ENCODE data around the gene FN1. TPM values are rescaled to one million over a fixed set of nuclear protein-coding genes. Genes with fewer than 3 reads are reported as not detected.
A peak's percentile ranks its signal among the peaks of the same experiment; 100 is the strongest.

FN1 gene
- total RNA-seq, 4 donors from 2014 or later = 169 to 686 (median 215) TPM

DNA sequence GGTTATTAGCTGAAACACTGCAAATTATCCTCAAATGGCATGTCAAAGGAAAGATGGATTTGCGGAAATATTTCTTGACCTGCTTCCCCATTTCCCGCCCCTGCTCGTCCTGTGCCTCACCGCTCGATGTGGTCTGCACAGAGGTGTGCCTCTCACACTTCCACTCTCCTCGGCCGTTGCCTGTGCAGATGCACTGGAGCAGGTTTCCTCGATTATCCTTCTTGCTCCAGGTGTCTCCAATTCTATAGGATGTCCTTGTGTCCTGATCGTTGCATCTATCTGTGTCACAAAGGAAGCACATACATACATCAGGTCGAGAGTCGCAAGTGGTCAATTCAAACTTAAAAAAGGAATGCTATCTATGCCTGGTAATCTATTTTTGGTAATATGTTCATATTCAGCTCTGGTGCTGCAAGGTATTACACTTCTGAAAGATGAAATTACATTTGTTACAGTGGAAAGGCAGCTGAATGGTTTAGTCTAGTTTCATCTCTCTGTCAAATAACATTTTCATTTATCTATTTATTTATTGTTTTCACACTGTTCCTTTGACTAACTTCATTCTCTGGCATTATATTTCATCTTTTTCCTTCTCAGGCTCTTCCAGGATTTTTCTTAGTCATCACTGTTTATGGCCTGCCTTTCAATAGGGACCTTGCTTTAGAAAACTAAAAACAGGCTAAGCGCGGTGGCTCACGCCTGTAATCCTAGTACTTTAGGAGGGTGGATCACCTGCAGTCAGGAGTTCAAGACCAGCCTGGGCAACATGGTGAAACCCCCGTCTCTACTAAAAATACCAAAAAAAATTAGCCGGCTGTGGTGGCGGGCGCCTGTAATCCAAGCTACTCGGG is 7.6 kb downstream of the FN1 start:
- WGBS, 2 donors (ENCODE audit: low coverage in 1 of 2) = 90 to 96% methylated on average over 13 to 19 of the region's 19 CpGs
- H3K27ac ChIP-seq = peak overlapping the region in 1 of 4 donors; percentile 9
- peaks cover 0 to 7% (median 3%) of the 10 kb centered on the region in 4 donors for H3K36me3 ChIP-seq
- H3K9me3 ChIP-seq = no peaks in the 10 kb centered on the region
- DNase-seq = no peak
- no peaks in the 10 kb centered on the region for H3K27me3 ChIP-seq
- H3K4me1 ChIP-seq = no peaks in the 10 kb centered on the region
- intact Hi-C loops (cut with DNase I; ENCODE audit: low total_unique reads) = no loop called here
- in situ Hi-C loops (cut with MboI; ENCODE audit: low pct_ligation_motif_present in 1 of 4, low pct_unique_long_range_greater_than_20kb in 1 of 4, low sequenced_read_pairs in 3 of 4) = no loop called here
- H3K4me3 ChIP-seq = no peak overlapping the region
- no peak for TF ChIP-seq EP300 (IDR thresholded peaks at IDR 0.05; ENCODE audit: low read depth)
- TF ChIP-seq, protein P1, sequence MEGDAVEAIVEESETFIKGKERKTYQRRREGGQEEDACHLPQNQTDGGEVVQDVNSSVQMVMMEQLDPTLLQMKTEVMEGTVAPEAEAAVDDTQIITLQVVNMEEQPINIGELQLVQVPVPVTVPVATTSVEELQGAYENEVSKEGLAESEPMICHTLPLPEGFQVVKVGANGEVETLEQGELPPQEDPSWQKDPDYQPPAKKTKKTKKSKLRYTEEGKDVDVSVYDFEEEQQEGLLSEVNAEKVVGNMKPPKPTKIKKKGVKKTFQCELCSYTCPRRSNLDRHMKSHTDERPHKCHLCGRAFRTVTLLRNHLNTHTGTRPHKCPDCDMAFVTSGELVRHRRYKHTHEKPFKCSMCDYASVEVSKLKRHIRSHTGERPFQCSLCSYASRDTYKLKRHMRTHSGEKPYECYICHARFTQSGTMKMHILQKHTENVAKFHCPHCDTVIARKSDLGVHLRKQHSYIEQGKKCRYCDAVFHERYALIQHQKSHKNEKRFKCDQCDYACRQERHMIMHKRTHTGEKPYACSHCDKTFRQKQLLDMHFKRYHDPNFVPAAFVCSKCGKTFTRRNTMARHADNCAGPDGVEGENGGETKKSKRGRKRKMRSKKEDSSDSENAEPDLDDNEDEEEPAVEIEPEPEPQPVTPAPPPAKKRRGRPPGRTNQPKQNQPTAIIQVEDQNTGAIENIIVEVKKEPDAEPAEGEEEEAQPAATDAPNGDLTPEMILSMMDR (IDR thresholded peaks at IDR 0.05) = no peak

GRCh38 chr2:215427585-215427984 is 8.3 kb downstream of the FN1 start:
- no peaks in the 10 kb centered on the region for H3K9me3 ChIP-seq
- in situ Hi-C loops (cut with MboI; ENCODE audit: low pct_ligation_motif_present in 1 of 4, low pct_unique_long_range_greater_than_20kb in 1 of 4, low sequenced_read_pairs in 3 of 4) = no loop called here
- intact Hi-C loops (cut with DNase I; ENCODE audit: low total_unique reads) = no loop called here
- no peak overlapping the region for H3K4me3 ChIP-seq
- peaks cover 0 to 7% (median 3%) of the 10 kb centered on the region in 4 donors for H3K36me3 ChIP-seq
- H3K27ac ChIP-seq = no peak overlapping the region
- TF ChIP-seq, protein P1 (IDR thresholded peaks at IDR 0.05) = no peak
- no peak for TF ChIP-seq POLR2A (IDR thresholded peaks at IDR 0.05)
- TF ChIP-seq POLR2AphosphoS5 (IDR thresholded peaks at IDR 0.05) = no peak
- no peak for TF ChIP-seq EP300 (IDR thresholded peaks at IDR 0.05; ENCODE audit: low read depth)
- H3K4me1 ChIP-seq = no peaks in the 10 kb centered on the region
- DNase-seq = no peak
- no peaks in the 10 kb centered on the region for H3K27me3 ChIP-seq
- 84 to 85% methylated on average over 5 of the region's 5 CpGs for WGBS, 2 donors (ENCODE audit: low coverage in 1 of 2)

DNA sequence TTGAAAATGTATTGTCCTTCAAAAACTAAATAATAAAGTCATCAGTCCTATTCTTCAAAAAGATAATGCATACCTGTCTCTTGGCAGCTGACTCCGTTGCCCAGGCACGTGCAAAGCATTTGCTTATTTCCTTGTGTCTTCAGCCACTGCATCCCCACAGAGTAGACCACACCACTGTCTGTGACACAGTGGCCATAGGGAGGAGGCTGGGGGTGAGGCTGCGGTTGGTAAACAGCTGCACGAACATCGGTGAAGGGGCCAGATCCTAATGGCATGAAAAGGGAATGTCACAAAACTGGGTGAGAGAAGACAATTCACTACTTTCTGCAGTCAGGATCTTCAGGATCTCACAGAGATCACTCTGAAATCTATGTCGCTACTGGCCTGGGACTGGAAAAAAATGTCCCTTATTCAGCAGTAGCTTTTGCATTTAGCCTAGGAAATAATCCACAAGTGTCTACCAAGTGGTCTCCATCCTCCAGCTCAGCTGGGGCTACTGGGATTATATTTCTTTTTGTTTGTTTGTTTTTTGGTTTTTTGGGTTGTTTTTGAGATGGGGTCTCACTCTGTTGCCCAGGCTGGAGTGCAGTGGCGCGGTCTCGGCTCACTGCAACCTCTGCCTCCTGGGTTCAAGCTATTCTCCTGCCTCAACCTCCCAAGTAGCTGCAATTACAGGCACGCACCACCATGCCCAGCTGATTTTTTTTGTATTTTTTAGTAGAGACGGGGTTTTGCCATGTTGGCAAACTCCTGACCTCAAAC is 10.7 kb downstream of the FN1 start:
- Histone ChIP-seq H3K4me3 (no peak overlapping the region), H3K27me3 (no peaks in the 10 kb centered on the region), H3K27ac (peak overlapping the region in 1 of 4 donors; percentile 4), H3K9me3 (no peaks in the 10 kb centered on the region), H3K4me1 (no peaks in the 10 kb centered on the region), H3K36me3 (peaks cover 0 to 7% (median 3%) of the 10 kb centered on the region in 4 donors)
- 83 to 85% methylated on average over 1 to 11 of the region's 11 CpGs for WGBS, 2 donors (ENCODE audit: low coverage in 1 of 2)
- intact Hi-C loops (cut with DNase I; ENCODE audit: low total_unique reads) (no loop called here), in situ Hi-C loops (cut with MboI; ENCODE audit: low pct_ligation_motif_present in 1 of 4, low pct_unique_long_range_greater_than_20kb in 1 of 4, low sequenced_read_pairs in 3 of 4) (no loop called here)
- DNase-seq = no peak
- TF ChIP-seq POLR2A (IDR thresholded peaks at IDR 0.05) (no peak), POLR2AphosphoS5 (IDR thresholded peaks at IDR 0.05) (no peak), EP300 (IDR thresholded peaks at IDR 0.05; ENCODE audit: low read depth) (no peak)
- TF ChIP-seq, protein P1 (IDR thresholded peaks at IDR 0.05) = no peak

GRCh38 chr2:215423928-215424540 is 11.8 kb downstream of the FN1 start:
- Histone ChIP-seq H3K27ac (no peak overlapping the region), H3K4me1 (no peaks in the 10 kb centered on the region), H3K27me3 (no peaks in the 10 kb centered on the region), H3K9me3 (no peaks in the 10 kb centered on the region), H3K4me3 (no peak overlapping the region), H3K36me3 (peaks cover 0 to 7% (median 3%) of the 10 kb centered on the region in 4 donors)
- 86 to 90% methylated on average over 12 of the region's 12 CpGs for WGBS, 2 donors (ENCODE audit: low coverage in 1 of 2)
- DNase-seq = no peak
- intact Hi-C loops (cut with DNase I; ENCODE audit: low total_unique reads) (no loop called here), in situ Hi-C loops (cut with MboI; ENCODE audit: low pct_ligation_motif_present in 1 of 4, low pct_unique_long_range_greater_than_20kb in 1 of 4, low sequenced_read_pairs in 3 of 4) (no loop called here)
- TF ChIP-seq EP300 (IDR thresholded peaks at IDR 0.05; ENCODE audit: low read depth) (no peak), POLR2A (IDR thresholded peaks at IDR 0.05) (no peak), POLR2AphosphoS5 (IDR thresholded peaks at IDR 0.05) (no peak)
- TF ChIP-seq, protein P1 (IDR thresholded peaks at IDR 0.05) = no peak

All from transverse colon (tissue), 4 donors.